Measurements from ENCODE around the gene THPO.

DNA sequence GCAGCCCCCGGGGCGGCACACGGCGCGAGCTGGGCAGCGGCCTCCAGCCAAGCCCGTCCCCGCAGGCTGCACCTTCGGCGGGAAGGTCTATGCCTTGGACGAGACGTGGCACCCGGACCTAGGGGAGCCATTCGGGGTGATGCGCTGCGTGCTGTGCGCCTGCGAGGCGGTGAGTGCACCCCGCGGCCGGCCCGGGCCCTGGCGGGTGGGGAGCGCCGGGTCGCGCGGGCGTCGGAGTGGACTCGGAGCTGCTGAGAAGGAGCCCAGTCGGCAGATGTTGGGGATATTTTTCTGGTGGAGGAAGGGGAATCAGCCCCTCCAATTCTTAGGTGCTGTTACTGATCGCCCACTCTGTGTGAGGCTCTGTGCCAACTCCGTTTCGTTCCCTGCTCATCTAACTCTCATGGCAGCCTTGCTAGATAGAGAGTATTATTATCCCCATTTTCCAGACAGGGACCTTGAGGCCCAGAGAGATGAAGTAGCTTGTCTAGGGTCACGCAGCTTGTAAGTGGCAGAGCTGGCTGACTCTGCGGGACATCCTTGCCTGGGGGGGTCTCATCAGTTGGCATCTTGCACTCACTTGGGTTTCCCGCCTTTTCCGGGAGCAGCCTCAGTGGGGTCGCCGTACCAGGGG, 2.7 kb upstream of the THPO start:
- TF ChIP-seq, protein P1, sequence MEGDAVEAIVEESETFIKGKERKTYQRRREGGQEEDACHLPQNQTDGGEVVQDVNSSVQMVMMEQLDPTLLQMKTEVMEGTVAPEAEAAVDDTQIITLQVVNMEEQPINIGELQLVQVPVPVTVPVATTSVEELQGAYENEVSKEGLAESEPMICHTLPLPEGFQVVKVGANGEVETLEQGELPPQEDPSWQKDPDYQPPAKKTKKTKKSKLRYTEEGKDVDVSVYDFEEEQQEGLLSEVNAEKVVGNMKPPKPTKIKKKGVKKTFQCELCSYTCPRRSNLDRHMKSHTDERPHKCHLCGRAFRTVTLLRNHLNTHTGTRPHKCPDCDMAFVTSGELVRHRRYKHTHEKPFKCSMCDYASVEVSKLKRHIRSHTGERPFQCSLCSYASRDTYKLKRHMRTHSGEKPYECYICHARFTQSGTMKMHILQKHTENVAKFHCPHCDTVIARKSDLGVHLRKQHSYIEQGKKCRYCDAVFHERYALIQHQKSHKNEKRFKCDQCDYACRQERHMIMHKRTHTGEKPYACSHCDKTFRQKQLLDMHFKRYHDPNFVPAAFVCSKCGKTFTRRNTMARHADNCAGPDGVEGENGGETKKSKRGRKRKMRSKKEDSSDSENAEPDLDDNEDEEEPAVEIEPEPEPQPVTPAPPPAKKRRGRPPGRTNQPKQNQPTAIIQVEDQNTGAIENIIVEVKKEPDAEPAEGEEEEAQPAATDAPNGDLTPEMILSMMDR (IDR thresholded peaks at IDR 0.05) = no peak
- TF ChIP-seq POLR2A (IDR thresholded peaks at IDR 0.05) = no peak

All from thyroid gland (tissue), 4 donors.